MM.1S (cell line): Measurements from ENCODE around the gene NEIL1.
"Not testable (repeated sequence)": the region's sequence is repeated elsewhere in the genome, so short reads cannot be mapped to it uniquely, and the experiment has no call there.

Experiments used
- EZH2 ChIP-seq: fragments of 300-600 bp; sonication (generic); optimal IDR thresholded peaks from 2 replicates; pipeline ENCODE3; 2017; ENCODE audit warnings: low read depth, mild to moderate bottlenecking, antibody characterized with exemption, low read length, mixed read lengths
- TF ChIP-seq, protein P1 (sequence below): fragments of 300-600 bp; sonication (generic); IDR thresholded peaks from 2 replicates; pipeline ENCODE4 v1.5.1; 2016; ENCODE audit warnings: antibody characterized with exemption, low read length, mixed read lengths

DNA sequence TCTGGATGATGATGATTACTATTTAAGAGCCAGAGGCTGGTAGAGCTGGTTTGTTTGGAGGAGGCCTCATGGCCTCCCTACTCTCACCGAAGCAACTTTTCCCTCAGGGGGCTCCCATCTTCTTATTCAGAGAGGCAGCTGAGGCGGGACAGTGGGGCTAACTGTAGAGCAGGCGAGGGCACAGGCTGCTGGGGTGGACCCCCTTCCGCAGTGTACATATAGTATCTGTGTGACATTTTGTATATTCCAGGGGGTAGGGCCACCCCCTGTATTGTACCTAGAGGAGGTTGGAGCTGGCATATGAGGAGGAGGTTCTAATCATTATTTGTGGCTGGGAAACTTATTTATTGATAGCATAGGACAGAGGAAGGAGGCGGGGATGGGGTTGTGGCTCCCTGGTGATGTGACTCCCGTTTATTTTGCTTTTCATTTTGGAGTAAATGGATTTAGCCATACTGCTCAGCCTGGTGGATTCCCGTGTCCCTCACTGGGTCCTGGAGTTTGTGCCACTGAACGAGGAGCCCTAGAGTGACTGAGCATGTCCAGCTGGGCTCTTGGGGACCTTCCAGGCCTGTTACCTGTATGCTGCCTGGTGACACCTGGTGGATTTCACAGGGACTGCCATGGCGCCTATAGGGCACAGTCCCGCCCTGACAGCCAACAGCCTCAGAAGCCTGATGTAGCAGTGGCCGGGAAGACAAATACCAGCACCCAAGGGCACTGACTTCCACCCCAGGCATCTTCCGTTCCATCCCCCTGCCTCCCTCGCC, 48.1 kb upstream of the NEIL1 start:
- TF ChIP-seq, protein P1, sequence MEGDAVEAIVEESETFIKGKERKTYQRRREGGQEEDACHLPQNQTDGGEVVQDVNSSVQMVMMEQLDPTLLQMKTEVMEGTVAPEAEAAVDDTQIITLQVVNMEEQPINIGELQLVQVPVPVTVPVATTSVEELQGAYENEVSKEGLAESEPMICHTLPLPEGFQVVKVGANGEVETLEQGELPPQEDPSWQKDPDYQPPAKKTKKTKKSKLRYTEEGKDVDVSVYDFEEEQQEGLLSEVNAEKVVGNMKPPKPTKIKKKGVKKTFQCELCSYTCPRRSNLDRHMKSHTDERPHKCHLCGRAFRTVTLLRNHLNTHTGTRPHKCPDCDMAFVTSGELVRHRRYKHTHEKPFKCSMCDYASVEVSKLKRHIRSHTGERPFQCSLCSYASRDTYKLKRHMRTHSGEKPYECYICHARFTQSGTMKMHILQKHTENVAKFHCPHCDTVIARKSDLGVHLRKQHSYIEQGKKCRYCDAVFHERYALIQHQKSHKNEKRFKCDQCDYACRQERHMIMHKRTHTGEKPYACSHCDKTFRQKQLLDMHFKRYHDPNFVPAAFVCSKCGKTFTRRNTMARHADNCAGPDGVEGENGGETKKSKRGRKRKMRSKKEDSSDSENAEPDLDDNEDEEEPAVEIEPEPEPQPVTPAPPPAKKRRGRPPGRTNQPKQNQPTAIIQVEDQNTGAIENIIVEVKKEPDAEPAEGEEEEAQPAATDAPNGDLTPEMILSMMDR = not testable (repeated sequence)
- TF ChIP-seq EZH2 = not testable (repeated sequence)
